MM.1S (cell line): ENCODE measurements around the gene ANKS4B.

Source experiments
- DNase-seq: peaks from one replicate; pipeline ENCODE4 v3.0.0-alpha.2; 2015
- H2AFZ ChIP-seq: fragments of 300-600 bp; sonication (generic); 2 replicates; pipeline ENCODE4 v1.6.0; 2016; ENCODE audit warnings: antibody characterized with exemption, low read length
- H3F3A ChIP-seq: fragments of 300-600 bp; sonication (generic); 2 replicates; pipeline ENCODE4 v1.6.1; 2016; ENCODE audit warnings: mild to moderate bottlenecking, antibody characterized with exemption, low read length, moderate library complexity, mixed read lengths; ENCODE audit not compliant: insufficient read depth
- H3K27ac ChIP-seq: fragments of 300-600 bp; sonication (generic); 2 replicates; pipeline ENCODE4 v1.5.1; 2016; ENCODE audit warnings: mild to moderate bottlenecking, low read length
- H3K27me3 ChIP-seq: fragments of 300-600 bp; sonication (generic); replicated peaks from 2 replicates; pipeline ENCODE4 v1.6.0; 2016; ENCODE audit warnings: low read length; ENCODE audit not compliant: insufficient read depth
- H3K36me3 ChIP-seq: fragments of 300-600 bp; sonication (generic); replicated peaks from 2 replicates; pipeline ENCODE4 v1.6.1; 2016; ENCODE audit warnings: mild to moderate bottlenecking, low read length, mixed read lengths; ENCODE audit not compliant: insufficient read depth
- H3K4me1 ChIP-seq: fragments of 300-600 bp; sonication (generic); 2 replicates; pipeline ENCODE4 v1.6.1; 2016; ENCODE audit warnings: low read length, mixed read lengths
- H3K4me2 ChIP-seq: fragments of 300-600 bp; sonication (generic); 2 replicates; pipeline ENCODE4 v1.6.0; 2016; ENCODE audit warnings: low read depth, low read length
- H3K4me3 ChIP-seq: fragments of 300-600 bp; sonication (generic); 2 replicates; pipeline ENCODE4 v1.5.1; 2016; ENCODE audit warnings: low read length, mixed read lengths
- H3K79me2 ChIP-seq: fragments of 300-600 bp; sonication (generic); 2 replicates; pipeline ENCODE4 v1.6.1; 2016; ENCODE audit warnings: mixed run types, low read length, mixed read lengths
- H3K9ac ChIP-seq: fragments of 300-600 bp; sonication (generic); 2 replicates; pipeline ENCODE4 v1.6.1; 2016; ENCODE audit warnings: low read length, mixed read lengths
- H3K9me2 ChIP-seq: fragments of 300-600 bp; sonication (generic); replicated peaks from 2 replicates; pipeline ENCODE4 v1.6.1; 2016; ENCODE audit warnings: mild to moderate bottlenecking, low read length, mixed read lengths; ENCODE audit not compliant: insufficient read depth
- H3K9me3 ChIP-seq: fragments of 300-600 bp; sonication (generic); replicated peaks from 2 replicates; pipeline ENCODE4 v1.6.1; 2016; ENCODE audit warnings: mild to moderate bottlenecking, low read length, mixed read lengths; ENCODE audit not compliant: insufficient read depth
- H4K20me1 ChIP-seq: fragments of 300-600 bp; sonication (generic); 2 replicates; pipeline ENCODE4 v1.6.1; 2016; ENCODE audit warnings: mild to moderate bottlenecking, low read length, moderate library complexity, mixed read lengths; ENCODE audit not compliant: insufficient read depth
- EZH2 ChIP-seq: fragments of 300-600 bp; sonication (generic); optimal IDR thresholded peaks from 2 replicates; pipeline ENCODE3; 2017; ENCODE audit warnings: low read depth, mild to moderate bottlenecking, antibody characterized with exemption, low read length, mixed read lengths
- EZH2phosphoT487 ChIP-seq: fragments of 300-600 bp; sonication (generic); IDR thresholded peaks from 2 replicates; pipeline ENCODE4 v1.6.1; 2018; ENCODE audit warnings: antibody characterized with exemption, low read length
- TF ChIP-seq, protein P1 (sequence below): fragments of 300-600 bp; sonication (generic); IDR thresholded peaks from 2 replicates; pipeline ENCODE4 v1.5.1; 2016; ENCODE audit warnings: antibody characterized with exemption, low read length, mixed read lengths

Gene ANKS4B

DNA sequence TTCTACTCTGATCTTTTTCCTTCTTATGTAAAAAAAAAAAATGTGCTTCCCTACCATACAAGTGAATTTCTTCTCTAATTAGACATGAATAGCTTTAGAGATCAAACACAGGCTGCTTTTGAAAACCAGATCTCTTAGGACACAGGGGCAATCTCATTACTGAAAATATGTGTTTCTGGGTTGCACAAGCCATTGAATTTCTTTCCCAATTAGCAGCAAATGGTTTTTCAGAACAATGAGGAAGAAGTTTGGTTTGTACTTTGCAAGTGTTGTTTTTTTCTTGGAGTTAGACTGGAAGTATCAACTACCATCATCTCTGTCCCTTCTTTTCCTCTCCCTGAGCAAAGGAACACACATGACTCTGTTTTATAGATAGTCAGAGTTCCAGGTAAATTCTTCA lies 5.6 kb upstream of the ANKS4B start:
- H3K9ac ChIP-seq = no peak overlapping the region
- no peak overlapping the region for H3K4me3 ChIP-seq
- no peak overlapping the region for H2AFZ ChIP-seq
- H3K9me3 ChIP-seq = no peaks in the 10 kb centered on the region
- no peaks in the 10 kb centered on the region for H3K4me1 ChIP-seq
- no peaks in the 10 kb centered on the region for H3K79me2 ChIP-seq
- no peak overlapping the region for H3K4me2 ChIP-seq
- DNase-seq = no peak
- no peaks in the 10 kb centered on the region for H3F3A ChIP-seq
- no peaks in the 10 kb centered on the region for H3K27me3 ChIP-seq
- no peak overlapping the region for H3K27ac ChIP-seq
- H4K20me1 ChIP-seq = no peaks in the 10 kb centered on the region
- H3K36me3 ChIP-seq = no peaks in the 10 kb centered on the region
- H3K9me2 ChIP-seq = no peaks in the 10 kb centered on the region
- TF ChIP-seq EZH2phosphoT487 (no peak), EZH2 (no peak)
- TF ChIP-seq, protein P1, sequence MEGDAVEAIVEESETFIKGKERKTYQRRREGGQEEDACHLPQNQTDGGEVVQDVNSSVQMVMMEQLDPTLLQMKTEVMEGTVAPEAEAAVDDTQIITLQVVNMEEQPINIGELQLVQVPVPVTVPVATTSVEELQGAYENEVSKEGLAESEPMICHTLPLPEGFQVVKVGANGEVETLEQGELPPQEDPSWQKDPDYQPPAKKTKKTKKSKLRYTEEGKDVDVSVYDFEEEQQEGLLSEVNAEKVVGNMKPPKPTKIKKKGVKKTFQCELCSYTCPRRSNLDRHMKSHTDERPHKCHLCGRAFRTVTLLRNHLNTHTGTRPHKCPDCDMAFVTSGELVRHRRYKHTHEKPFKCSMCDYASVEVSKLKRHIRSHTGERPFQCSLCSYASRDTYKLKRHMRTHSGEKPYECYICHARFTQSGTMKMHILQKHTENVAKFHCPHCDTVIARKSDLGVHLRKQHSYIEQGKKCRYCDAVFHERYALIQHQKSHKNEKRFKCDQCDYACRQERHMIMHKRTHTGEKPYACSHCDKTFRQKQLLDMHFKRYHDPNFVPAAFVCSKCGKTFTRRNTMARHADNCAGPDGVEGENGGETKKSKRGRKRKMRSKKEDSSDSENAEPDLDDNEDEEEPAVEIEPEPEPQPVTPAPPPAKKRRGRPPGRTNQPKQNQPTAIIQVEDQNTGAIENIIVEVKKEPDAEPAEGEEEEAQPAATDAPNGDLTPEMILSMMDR = no peak

DNA sequence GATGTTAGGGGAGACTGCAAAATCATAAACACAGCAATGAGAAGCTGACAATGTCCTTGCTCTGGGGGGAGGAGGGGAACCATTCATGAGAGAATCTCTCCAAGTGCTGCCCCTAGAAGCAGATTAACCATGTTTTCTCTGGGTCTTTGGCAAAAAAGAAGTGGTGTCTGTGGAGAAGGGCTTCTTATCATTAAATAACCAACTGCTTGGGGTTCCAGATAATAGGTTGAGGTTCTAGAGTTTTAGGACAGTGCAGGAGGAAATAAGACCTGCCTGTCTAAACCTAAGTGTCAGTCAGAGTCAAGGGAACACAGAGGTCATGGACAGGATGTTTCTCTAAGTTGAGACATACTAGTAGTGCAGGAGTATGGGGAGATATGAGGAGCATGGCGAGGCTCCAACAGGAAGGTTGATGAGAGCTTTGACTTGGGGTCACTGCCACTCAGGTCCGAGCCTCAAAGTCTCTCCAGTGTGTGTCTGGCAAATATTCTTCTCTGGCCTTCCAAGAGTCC lies 5.1 kb upstream of the ANKS4B start:
- no peak overlapping the region for H3K9ac ChIP-seq
- no peak for DNase-seq
- H3K9me3 ChIP-seq = no peaks in the 10 kb centered on the region
- H3F3A ChIP-seq = no peaks in the 10 kb centered on the region
- H3K27ac ChIP-seq = no peak overlapping the region
- TF ChIP-seq, protein P1 = no peak
- TF ChIP-seq EZH2phosphoT487 (no peak), EZH2 (no peak)
- H3K27me3 ChIP-seq = no peaks in the 10 kb centered on the region
- no peaks in the 10 kb centered on the region for H3K4me1 ChIP-seq
- H3K79me2 ChIP-seq = no peaks in the 10 kb centered on the region
- H3K9me2 ChIP-seq = no peaks in the 10 kb centered on the region
- no peaks in the 10 kb centered on the region for H3K36me3 ChIP-seq
- no peak overlapping the region for H2AFZ ChIP-seq
- H3K4me3 ChIP-seq = no peak overlapping the region
- H3K4me2 ChIP-seq = no peak overlapping the region
- no peaks in the 10 kb centered on the region for H4K20me1 ChIP-seq

DNA sequence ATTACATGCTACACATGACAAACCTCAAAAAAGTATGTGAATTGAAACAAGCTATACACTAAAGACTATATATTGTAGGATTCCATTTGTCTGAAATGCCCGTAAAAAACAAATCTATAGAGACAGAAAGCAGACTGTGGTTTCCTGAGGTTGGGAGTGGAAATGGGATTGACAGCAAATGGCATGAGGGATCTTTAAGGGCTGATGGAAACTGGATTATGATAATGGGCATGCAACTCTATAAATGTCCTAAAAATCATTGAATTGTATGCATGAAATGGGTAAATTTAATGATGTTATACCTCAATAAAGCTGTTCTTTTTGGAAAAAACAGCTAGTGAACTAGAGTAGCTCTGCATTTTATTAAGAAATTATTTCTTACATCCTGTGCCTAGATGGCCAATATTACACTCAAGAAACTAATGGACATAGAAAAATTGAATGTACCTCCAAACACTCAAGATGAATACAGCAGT lies 416 bp upstream of the ANKS4B start:
- H3K27ac ChIP-seq = no peak overlapping the region
- H3K9me2 ChIP-seq = no peaks in the 10 kb centered on the region

More for the DNA sequence above, 416 bp upstream of the ANKS4B start:
- Histone ChIP-seq H3K79me2 (no peaks in the 10 kb centered on the region), H4K20me1 (no peaks in the 10 kb centered on the region), H3K4me1 (no peaks in the 10 kb centered on the region), H3K4me2 (no peak overlapping the region), H3K9me3 (no peaks in the 10 kb centered on the region), H3K27me3 (no peaks in the 10 kb centered on the region), H3K9ac (no peak overlapping the region), H3K4me3 (no peak overlapping the region), H2AFZ (no peak overlapping the region), H3F3A (no peaks in the 10 kb centered on the region), H3K36me3 (no peaks in the 10 kb centered on the region)
- TF ChIP-seq, protein P1 = no peak
- no peak for TF ChIP-seq EZH2
- no peak for TF ChIP-seq EZH2phosphoT487
- DNase-seq = no peak
